GM18870 (cell line): ENCODE data around the gene DENND1B.

Experiments
- ATAC-seq: cut with Tn5 transposase; IDR thresholded peaks from one replicate; pipeline ENCODE4 v1.9.1; 2021; ENCODE audit warnings: moderate library complexity; ENCODE audit not compliant: unreplicated experiment

Gene DENND1B

DNA sequence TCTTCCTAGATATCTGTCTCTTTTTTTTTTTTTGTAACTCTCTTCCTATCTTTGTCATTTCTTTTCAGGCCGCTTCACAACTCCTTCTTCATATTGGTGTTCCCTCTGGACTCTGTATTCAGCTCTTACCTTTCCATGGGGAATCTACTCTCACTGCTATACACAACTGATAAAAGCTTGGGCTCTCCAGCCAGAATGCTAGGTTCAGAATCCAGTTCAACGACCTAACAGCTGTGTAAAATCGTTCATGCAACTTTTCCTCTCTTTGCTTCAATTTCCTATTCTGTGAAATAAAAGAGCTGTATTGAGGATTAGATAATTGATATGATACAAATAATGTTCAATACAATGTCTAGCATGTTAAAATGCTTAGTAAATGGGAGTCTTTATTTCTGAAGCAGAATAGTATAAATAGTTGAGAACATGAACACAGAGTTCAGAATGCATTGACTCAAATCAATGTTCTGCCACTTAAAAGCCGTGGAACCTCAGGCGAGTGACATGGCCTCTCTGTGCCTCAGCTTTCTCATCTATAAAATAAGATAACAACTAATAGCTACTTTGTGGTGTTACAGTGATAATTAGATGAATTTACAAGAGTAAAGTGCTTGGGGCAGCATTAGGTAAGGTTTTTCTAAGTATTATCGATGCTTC is 88.5 kb downstream of the DENND1B start:
- no peak for ATAC-seq

DNA sequence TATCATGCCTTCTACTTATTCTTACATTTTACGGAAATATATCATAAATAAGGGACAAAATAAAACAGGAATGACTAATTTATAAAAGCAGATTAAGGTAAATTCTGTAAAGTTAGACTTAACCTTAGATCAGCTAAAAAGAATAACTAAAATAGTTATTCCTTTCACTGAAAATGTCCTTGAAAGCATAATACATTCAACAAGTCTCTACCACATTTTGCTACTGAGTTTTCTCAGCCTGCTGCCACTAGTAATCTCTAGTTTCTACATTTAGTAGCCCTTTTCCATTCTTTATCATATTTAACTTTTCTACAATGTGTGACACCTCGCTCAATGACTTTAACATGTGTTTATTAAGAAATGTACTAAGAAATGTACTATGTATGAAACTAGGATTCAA is 89.0 kb downstream of the DENND1B start:
- ATAC-seq = no peak

DNA sequence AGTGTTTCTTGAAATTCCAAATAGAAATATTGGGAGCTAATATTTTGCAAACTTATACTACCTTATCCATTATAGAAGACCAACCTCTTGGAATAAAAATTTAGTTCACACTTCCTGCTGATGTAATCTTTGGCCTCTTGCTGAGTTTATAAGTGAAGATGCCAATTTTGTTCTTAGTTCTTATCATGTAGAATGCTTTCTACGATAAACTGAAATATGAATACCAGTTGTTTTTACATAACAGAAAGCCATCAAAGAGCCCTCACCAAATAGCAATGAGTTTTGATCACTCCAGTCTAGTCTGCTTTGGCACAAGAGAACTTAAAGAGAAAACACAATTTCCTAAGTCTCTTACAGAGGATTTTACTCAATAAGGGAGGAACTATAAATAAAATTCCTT is 89.5 kb downstream of the DENND1B start:
- ATAC-seq = no peak

DNA sequence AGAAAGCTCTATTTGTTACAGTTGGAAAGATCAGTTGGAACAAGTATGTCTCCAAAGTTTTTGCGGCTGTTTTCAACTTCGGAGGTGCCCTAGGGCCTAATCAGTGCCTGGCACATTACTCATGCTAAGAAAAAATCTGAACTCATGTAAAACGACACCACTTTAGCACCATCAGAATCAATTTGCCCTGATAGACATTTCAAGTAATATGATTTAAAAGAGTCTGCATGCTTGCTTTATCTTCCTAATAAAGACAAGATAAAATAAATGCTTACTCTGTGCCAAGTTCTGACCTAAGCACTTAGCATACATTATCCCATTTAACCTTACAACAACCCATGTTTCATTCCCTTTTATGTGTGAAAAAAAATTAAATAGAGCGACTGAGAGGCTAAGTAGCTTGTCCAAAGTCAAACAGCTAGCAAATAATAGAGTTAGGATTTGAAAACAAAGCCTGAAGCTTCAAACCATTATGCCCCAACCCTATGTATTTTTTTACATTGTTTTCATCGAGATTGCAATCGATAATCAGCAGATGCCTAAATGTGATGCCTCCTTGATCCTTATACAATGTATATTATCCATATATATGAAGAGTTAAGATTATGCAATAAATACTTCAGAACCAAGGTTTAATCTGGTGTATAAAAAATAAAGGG is 91.3 kb downstream of the DENND1B start:
- no peak for ATAC-seq

DNA sequence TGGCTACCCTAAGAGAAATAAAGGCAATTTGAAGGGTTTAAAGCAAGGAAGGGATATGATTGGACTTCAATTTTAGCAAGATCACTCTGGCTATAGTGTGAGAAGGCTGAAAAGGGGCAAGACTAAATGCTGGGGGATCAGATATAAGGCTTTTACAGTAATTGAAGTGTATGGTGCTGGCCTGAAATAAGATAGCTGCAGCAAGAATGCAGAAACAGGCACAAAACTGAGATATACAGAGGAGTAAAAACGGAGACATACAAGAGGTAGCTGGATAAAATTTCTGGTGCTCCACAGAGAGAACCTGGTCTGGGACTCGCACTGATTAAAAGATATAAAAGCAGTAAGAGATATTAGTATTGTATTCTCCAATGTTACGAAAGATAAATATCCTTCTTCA is 92.0 kb downstream of the DENND1B start:
- ATAC-seq = no peak

DNA sequence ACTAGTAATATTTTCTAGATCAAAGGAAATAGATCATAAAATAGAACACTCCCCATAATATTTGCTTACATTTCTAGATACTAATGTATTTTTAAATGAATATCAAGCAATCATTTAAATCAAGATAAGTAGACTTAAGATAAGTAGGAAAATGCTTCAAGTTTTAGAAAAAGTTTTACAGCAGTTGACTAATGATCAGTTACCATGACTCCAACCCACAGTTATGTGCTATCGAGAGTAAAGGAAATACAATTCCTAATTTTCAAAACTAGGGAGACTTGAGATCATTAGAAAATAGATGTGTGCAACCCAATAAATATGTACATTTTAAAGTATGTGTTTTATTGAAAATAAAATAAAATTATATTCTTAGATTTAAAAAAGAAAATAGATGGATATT is 95.0 kb downstream of the DENND1B start:
- no peak for ATAC-seq

DNA sequence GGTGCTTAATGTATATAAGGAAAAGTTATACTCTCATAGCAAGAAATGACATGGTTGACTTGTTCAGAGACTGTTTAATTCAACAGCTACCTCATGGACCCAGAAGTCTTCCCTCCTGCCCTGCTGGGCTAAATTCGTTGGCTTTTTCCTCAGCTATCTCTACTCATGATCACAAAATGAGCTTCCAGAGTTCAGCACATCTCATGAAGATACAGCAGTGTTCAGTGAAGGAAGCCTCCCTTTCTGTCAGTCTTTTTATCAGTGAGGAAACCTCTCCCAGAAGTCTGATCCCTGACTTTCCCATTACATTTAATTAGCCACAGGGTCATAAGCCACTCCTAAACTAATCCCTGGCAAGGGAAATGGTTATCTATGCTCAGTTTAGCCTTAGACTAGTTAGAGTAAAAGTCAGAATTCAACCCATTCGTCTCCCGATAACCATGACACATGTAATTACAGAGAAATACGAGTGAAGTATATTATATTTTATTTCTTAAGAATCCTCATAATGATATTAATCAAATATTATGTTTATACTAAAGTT is 97.5 kb downstream of the DENND1B start:
- no peak for ATAC-seq

DNA sequence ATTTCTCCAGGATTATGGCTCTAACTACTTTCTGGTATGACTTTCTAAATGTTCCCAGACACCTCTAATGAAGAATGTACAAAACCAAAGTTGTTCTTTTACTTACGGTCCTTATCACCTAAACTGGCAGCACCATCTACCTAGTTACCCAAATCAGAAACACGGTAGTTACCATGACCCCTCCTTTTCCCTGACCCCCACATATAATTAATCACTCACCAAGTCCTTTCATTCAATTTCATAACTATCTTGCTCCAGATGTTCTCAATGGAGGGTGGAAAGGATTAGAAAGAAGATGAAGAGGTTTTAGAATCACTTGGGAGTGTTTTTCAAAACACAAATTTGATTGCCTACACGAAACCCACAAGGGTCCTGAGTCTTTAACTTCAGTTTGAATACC is 98.0 kb downstream of the DENND1B start:
- no peak for ATAC-seq

DNA sequence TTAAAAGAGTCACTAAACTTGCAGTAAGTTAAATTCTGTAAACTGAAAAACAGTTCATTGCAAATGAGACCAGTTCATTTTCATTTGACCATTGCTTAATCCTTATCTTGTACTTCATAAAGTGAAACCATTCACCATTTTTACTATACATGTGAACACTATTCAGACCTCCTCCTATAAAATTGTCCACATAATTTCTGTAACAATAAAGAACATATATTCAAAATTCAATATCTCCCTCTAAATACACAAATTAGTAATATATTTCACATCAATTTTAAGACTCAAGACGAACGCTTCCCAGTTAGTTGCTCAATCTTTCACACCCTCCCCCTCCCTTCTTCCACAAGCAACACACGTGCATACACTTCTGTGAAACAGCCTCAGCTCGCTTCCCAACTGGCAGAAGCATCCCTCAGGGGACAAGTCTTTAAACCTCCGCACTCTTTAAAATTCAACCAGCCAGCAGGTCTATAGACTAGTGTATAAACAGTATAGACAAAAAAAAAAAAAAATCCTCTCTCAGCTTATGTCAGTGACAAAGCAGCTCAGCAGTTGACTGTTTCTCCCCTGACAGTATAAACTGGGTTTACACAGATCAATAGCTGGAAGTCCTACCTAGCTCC is 99.6 kb downstream of the DENND1B start:
- no peak for ATAC-seq

DNA sequence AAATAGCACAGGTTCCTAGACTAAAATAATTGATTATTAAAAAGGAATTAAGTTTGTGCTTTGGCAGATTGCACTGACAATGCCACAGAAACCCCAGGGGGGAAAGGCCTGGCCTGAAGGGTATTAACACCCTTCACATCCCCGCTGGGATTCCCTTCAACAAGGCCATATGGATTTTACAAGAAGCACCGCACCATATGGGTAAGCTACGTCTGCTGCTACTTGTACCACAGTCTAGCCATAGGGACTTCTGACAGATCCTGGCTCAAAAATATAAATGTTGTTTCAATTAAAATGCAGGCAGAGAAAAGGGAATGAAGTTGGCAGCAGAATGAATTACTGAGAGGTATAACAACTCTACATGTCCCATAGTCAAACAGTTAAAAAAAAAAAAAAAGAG is 101.0 kb downstream of the DENND1B start:
- no peak for ATAC-seq

DNA sequence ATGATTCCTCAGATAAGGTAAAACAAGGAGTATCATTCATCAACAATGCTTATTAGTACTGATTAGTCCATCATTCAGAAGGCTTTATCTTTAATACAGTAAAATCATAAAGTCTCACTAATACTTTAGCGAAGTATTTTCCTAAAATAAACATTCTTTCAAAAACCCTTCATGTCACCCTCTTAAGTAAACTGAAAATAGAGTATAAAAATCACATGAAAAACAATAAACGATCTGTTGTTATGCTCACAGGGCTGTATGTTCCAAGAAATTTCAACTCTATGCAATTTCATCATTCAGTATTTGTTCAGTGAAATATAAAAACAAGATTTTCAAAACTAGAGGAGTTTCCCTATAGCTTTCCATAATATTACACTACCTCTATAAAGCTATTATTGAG is 102.0 kb downstream of the DENND1B start:
- no peak for ATAC-seq

DNA sequence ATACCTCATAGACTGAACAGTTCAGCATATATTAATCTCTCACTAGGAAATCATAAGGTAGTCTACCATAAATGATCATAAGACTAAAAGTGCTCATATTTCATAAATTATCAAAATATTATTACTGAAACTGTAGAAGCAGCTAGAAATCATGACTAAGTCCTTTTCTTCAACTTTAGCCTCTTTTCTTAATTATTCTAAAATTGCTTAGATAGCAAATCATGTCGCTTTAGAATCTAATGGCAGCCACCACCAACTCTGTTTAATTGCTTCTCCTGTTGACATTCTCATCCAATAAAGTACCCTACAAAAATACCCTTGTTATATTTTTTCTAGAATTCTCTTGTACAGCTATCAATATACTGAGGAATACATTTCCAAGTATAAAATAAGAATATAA is 102.9 kb downstream of the DENND1B start:
- ATAC-seq = no peak

DNA sequence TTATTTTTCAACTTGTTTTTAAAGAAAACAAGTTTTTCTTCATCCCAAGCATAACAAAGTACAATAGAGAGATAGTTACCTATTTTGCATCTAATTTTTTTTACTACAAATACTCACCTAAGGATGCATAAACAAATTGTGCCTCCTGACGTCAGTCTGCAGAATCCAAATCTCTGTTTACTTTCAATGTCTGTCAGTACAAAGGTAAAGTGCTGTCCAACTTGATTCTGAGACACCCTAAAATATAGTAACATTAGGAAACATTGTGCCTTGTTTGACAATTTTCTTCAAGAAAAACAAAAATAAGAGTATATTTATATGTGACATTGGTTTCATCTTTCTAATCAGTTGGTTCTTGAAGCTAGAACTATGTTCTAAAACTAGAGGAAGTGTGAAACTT is 103.4 kb downstream of the DENND1B start:
- ATAC-seq = no peak

DNA sequence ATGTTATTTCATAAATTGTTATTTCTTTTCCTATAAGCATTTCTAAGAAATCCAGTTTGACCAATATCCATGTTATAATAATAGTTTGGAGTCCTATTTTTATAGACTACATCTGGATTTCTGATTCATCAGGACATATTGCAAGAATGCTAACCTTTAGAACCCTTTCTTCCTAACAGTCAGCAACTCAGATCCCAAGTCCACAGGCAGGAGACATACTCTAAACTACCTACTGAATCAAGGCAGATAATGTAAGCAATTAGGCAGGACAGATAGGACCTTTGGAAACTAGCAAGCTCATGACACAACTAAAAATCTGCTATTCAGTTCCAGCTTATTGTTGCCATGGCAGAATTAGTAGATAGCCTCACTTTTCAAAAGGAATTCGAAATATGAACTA is 104.1 kb downstream of the DENND1B start:
- no peak for ATAC-seq

DNA sequence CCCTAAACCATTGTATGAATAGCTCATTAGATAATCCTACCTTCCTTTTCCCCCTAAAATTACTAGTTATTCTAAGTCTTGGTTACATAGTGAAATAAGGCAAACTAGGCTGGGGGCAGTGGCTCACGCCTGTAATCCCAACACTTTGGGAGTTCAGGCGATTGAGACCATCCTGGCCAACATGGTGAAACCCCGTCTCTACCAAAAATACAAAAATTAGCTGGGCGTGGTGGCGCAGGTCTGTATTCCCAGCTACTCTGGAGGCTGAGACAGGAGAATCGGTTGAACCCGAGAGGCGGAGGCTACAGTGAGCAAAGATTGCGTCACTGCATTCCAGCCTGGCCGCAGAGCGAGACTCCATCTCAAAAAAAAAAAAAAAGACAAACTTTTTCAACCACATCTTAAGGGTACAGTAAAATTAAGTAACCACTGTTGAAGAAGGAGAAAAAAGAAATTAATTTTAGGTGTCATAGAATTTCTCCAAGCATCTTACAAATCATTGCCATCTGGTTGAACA is 108.5 kb downstream of the DENND1B start:
- no peak for ATAC-seq

DNA sequence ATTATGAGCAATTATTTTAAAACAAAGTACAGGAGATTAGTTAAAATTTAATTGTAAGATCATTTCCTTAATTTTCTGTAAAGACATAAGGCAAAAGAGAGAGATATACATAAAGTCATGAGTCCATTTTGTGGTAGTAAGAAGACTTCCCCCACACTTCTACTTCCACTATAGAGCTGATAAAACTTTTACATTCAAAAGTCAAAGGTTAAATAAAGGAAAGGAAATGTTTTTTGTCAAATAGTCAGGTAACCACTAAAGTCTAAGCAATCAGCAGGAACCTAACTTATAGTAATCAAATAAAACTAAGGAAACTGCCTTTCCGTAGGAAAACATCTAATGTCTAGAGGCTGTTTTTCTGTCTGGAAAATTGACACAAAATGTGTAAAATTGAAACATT is 110.9 kb downstream of the DENND1B start:
- ATAC-seq = no peak

DNA sequence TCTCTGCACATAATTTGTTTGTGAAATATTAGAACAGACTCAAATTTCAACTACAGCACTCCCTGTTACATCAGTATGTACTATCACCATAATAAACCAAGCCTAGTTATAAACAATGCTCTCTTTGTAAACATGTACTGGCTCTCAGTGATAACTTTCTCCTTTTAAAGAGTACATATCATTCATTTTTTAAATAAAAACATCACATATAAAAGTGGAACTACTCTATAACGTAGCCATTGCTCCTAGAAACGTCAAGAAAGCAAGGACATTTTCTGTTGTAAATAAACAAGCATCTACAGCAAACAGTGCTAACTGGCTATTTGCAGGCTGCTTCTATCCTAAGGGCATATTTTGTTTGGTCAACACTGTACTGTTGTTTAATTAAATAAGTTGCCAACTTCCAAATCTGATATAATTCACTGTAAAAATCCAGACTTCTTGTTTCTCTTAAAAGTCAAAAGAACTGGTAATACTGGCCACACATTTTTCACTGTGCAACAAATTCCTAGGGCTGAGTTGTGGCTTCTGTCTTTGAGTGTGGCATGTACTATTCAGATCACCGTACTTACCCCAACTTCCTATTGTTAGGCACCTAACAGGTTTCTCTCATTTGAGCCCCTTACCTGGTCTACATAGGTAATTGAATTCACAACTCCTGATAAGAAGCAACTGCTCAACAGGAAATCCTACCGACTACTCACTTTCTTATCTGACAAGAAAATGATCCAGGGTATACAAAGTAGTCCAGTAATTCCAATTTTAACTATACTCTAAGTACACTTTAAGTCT is 111.9 kb downstream of the DENND1B start:
- no peak for ATAC-seq

DNA sequence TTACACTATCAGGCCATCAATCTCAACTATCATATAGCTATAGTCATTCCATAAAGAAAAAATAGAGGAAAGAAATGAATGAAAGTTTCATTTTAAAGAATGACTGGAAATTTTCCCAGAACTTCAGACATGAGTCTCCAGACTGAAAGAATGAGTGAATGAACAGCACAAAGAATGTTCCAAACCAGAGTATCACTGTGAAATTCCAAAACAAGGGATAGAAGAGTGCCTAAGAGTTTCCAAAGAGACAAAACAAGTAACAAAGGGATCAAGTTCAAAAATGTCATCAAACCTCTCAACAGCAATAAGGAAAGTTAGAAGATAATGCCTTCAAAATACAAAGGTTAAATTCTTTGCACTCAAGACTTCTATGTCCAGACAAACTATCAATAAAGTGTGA is 114.9 kb downstream of the DENND1B start:
- ATAC-seq = no peak

DNA sequence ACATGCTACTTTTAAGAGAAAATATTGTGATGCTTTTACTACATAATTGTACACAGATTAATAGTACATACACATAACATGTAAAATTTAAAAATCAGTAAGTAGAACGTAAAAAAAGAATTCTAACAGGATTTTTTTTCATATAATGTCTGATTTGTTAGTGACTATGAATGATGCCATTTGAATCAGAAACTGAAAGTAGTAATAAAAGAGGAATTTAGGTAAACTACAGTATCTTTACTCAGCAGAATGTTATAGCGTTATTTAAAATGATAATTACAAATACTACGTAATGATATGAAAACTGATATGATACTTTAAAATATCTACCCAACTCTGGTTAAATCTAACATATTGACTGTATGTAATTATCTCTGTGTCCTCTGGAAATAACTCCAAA is 116.1 kb downstream of the DENND1B start:
- no peak for ATAC-seq

DNA sequence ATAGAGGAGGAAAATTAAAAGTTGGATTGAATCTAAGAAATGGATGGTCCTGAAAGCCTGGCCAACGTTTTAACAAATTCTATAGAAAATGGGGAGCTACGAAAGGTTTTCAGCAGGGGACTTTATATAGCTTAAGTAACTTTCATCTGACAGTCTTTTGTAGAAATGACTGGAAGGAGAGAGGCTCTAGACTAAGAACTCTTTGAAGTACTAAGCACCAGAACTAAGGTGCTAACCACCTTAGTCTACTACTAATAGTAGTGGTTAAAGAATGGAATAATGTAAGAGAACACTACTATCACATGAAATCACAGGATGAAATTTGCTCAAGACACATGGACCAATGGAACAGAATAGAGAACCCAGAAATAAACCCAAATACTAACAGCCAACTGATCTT is 126.1 kb downstream of the DENND1B start:
- ATAC-seq = no peak

DNA sequence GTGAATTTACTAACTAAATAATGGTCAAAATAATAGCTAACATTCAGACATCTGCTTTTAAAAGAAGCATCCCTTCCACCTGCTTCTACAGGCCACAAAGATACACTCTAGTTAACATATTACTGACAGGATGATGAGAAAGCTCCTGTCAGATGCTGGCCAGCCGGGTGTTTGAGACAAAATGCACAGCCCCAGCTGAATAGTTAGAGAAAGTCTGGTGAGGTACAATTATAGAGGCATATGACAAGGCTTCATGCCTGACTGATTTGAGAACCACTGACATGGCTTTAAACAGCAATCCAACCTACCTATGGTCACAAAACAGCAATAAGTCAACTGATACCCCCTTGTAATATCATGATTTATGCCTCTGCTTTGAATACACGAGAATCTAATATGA is 137.0 kb downstream of the DENND1B start:
- ATAC-seq = no peak
